Vagina (tissue), 2 donors: Measurements from ENCODE around the gene RAB20.

Experiments
- POLR2A ChIP-seq, 2 donors: fragments of 450-650 bp; IDR thresholded peaks; one replicate each; pipeline ENCODE4 v1.6.1; 2017; ENCODE audit warnings: antibody characterized with exemption in 2 of 2, mild to moderate bottlenecking in 2 of 2, moderate library complexity in 2 of 2
- POLR2AphosphoS5 ChIP-seq, 2 donors: sonication (generic); formaldehyde crosslinking; IDR thresholded peaks; one replicate each; pipeline ENCODE4 v1.9.0; 2017; ENCODE audit warnings: antibody characterized with exemption in 2 of 2, mild to moderate bottlenecking in 2 of 2, low read depth in 1 of 2; ENCODE audit not compliant: insufficient read depth in 1 of 2
- TF ChIP-seq, protein P1 (sequence below), 3 experiments: fragments of 450-650 bp in 2 of 3; fragments of 200-600 bp in 1 of 3; sonication (generic) in 1 of 3; IDR thresholded peaks; one replicate each; pipeline ENCODE4 v1.5.1; 2017 to 2019; ENCODE audit warnings: antibody characterized with exemption in 3 of 3, mild to moderate bottlenecking in 2 of 3, moderate library complexity in 2 of 3

DNA sequence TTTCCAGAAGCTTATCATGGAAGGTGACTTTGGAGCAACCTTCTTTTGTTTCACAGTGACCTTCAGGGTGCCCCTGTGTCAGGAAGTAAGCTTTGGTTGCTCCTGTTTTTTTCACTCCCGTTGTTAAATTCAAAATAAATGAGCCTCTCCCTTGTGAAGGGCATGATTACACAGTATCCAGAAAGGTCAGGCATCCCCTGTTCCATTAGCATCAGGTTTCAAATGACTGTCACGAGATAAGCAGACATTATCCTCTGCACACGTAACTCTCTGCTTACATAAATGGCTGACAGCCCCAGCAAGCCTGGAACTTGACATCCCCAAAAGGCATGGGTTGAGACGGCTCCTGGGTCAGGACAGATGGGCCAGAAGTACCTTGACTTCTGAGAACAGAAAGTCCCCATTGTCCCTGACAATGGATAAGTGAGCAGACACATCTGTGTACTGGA, 52.0 kb downstream of the RAB20 start:
- TF ChIP-seq, protein P1, sequence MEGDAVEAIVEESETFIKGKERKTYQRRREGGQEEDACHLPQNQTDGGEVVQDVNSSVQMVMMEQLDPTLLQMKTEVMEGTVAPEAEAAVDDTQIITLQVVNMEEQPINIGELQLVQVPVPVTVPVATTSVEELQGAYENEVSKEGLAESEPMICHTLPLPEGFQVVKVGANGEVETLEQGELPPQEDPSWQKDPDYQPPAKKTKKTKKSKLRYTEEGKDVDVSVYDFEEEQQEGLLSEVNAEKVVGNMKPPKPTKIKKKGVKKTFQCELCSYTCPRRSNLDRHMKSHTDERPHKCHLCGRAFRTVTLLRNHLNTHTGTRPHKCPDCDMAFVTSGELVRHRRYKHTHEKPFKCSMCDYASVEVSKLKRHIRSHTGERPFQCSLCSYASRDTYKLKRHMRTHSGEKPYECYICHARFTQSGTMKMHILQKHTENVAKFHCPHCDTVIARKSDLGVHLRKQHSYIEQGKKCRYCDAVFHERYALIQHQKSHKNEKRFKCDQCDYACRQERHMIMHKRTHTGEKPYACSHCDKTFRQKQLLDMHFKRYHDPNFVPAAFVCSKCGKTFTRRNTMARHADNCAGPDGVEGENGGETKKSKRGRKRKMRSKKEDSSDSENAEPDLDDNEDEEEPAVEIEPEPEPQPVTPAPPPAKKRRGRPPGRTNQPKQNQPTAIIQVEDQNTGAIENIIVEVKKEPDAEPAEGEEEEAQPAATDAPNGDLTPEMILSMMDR (IDR thresholded peaks at IDR 0.05) = no peak
- TF ChIP-seq POLR2AphosphoS5 (IDR thresholded peaks at IDR 0.05; ENCODE audit: insufficient read depth in 1 of 2, low read depth in 1 of 2) (no peak), POLR2A (IDR thresholded peaks at IDR 0.05) (no peak)
